Nephron (organoid): ENCODE measurements around the gene SPTAN1.
"Not testable (repeated sequence)": the region's sequence is repeated elsewhere in the genome, so short reads cannot be mapped to it uniquely, and the experiment has no call there.

ENCODE experiments used
- H3K27ac Mint-ChIP-seq, 3 experiments: 2 replicates each; pipeline ENCODE4 v1.8.0; 2020; ENCODE audit warnings: mixed read lengths in 3 of 3, mild to moderate bottlenecking in 2 of 3, moderate library complexity in 1 of 3
- H3K27me3 Mint-ChIP-seq: 2 replicates; pipeline ENCODE4 v1.8.0; 2021; ENCODE audit warnings: low read depth, mild to moderate bottlenecking, moderate library complexity, mixed read lengths
- H3K36me3 Mint-ChIP-seq: 2 replicates; pipeline ENCODE4 v1.8.0; 2020; ENCODE audit warnings: low read depth, mixed read lengths
- H3K4me1 Mint-ChIP-seq: 2 replicates; pipeline ENCODE4 v1.8.0; 2020; ENCODE audit warnings: mixed read lengths
- H3K4me3 Mint-ChIP-seq, 3 experiments: 2 replicates each; pipeline ENCODE4 v1.8.0; 2020; ENCODE audit warnings: mild to moderate bottlenecking in 3 of 3, mixed read lengths in 3 of 3, moderate library complexity in 2 of 3
- H3K9me3 Mint-ChIP-seq: 2 replicates; pipeline ENCODE4 v1.8.0; 2020; ENCODE audit warnings: mixed read lengths
- TF ChIP-seq, protein P1 (sequence below), 3 experiments: fragments of 200-600 bp; sonication (generic); IDR thresholded peaks; one replicate each; pipeline ENCODE4 v1.5.0; 2021; ENCODE audit warnings: antibody characterized with exemption in 3 of 3; ENCODE audit not compliant: unreplicated experiment in 3 of 3

The SPTAN1 gene

GRCh38 chr9:128552153-128552743, at the start of gene SPTAN1:
Gene SPTAN1, plus strand, starts transcription at chr9:128552587. Its CDS starts 14,154 bp downstream, at chr9:128566741.
- Mint-ChIP-seq H3K4me1 (peaks cover 43% of the 10 kb centered on the region), H3K27me3 (no peaks in the 10 kb centered on the region), H3K4me3 (peak within 1 kb of the TSS; percentile 95 to 96 (median 95)), H3K36me3 (peaks cover 1% of the 10 kb centered on the region), H3K9me3 (no peaks in the 10 kb centered on the region), H3K27ac (peak within 1 kb of the TSS; percentile 90 to 98 (median 97))
- TF ChIP-seq, protein P1, sequence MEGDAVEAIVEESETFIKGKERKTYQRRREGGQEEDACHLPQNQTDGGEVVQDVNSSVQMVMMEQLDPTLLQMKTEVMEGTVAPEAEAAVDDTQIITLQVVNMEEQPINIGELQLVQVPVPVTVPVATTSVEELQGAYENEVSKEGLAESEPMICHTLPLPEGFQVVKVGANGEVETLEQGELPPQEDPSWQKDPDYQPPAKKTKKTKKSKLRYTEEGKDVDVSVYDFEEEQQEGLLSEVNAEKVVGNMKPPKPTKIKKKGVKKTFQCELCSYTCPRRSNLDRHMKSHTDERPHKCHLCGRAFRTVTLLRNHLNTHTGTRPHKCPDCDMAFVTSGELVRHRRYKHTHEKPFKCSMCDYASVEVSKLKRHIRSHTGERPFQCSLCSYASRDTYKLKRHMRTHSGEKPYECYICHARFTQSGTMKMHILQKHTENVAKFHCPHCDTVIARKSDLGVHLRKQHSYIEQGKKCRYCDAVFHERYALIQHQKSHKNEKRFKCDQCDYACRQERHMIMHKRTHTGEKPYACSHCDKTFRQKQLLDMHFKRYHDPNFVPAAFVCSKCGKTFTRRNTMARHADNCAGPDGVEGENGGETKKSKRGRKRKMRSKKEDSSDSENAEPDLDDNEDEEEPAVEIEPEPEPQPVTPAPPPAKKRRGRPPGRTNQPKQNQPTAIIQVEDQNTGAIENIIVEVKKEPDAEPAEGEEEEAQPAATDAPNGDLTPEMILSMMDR (IDR thresholded peaks at IDR 0.05; ENCODE audit: unreplicated experiment in 3 of 3): no peak

DNA sequence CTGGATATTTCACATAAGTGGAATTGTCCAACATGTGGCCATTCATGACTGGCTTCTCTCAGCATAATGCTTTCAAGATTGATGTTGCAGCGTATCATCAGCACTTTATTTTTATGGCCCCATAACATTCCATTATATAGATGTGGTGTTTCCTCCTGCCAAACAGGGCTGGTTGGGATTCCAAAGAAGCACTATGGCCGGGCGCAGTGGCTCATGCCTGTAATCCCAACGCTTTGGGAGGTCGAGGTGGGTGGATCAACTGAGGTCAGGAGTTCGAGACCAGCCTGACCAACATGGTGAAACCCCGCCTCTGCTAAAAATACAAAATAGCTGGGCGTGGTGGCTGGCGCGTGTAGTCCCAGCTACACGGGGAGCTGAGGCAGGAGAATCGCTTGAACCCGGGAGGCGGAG, 49.0 kb upstream of the SPTAN1 start:
- Mint-ChIP-seq H3K27ac (peak overlapping the region in 1 of 3 experiments; percentile 56), H3K4me1 (peaks cover 24% of the 10 kb centered on the region), H3K4me3 (peak overlapping the region; percentile 99 to 100 (median 99)), H3K36me3 (peaks cover 27% of the 10 kb centered on the region)
- not testable (repeated sequence) for H3K9me3 Mint-ChIP-seq, H3K27me3 Mint-ChIP-seq

DNA sequence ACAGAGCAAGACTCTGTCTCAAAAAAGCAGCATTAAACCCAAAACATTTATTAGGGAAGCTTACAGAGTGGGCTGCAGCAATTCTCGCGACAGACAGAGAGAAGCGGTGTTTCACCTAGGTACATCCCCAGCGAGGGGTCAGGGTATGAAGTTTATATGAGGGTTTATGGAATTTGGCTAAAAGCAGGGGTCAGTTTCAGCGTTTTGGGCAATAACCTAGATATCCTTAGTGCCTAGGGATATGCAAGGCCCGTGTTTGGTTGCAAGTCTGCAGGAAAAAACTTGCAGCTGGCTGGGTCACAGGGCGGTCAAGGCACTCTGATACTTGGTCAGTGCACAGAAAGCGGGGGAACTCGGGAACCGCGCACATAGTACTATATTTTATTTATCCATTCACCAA, 48.5 kb upstream of the SPTAN1 start:
- no peaks in the 10 kb centered on the region for H3K9me3 Mint-ChIP-seq
- TF ChIP-seq, protein P1 (IDR thresholded peaks at IDR 0.05; ENCODE audit: unreplicated experiment in 3 of 3): no peak
- H3K27ac Mint-ChIP-seq: peak overlapping the region; percentile 61 to 95 (median 84)
- H3K4me1 Mint-ChIP-seq: peaks cover 24% of the 10 kb centered on the region
- no peaks in the 10 kb centered on the region for H3K27me3 Mint-ChIP-seq
- peak overlapping the region; percentile 99 to 100 (median 99) for H3K4me3 Mint-ChIP-seq
- peaks cover 27% of the 10 kb centered on the region for H3K36me3 Mint-ChIP-seq

- H3K4me3 Mint-ChIP-seq: peak within 1 kb of the TSS; percentile 99 to 100 (median 99)
- TF ChIP-seq, protein P1 (IDR thresholded peaks at IDR 0.05; ENCODE audit: unreplicated experiment in 3 of 3): no peak
- peaks cover 24% of the 10 kb centered on the region for H3K4me1 Mint-ChIP-seq
- H3K36me3 Mint-ChIP-seq: peaks cover 30% of the 10 kb centered on the region
- no peaks in the 10 kb centered on the region for H3K27me3 Mint-ChIP-seq
- peak within 1 kb of the TSS; percentile 84 to 95 (median 87) for H3K27ac Mint-ChIP-seq
- no peaks in the 10 kb centered on the region for H3K9me3 Mint-ChIP-seq
Measured at GRCh38 chr9:128504485-128505413, 47.6 kb upstream of the SPTAN1 start, which contains the start of gene GLE1. Gene GLE1, plus strand, starts transcription at chr9:128504719. Its CDS starts 87 bp downstream, at chr9:128504806.

GRCh38 chr9:128505414-128505765, 47.0 kb upstream of the SPTAN1 start:
- H3K36me3 Mint-ChIP-seq: peaks cover 26% of the 10 kb centered on the region
- peak overlapping the region; percentile 99 to 100 (median 99) for H3K4me3 Mint-ChIP-seq
- H3K27ac Mint-ChIP-seq: peak overlapping the region; percentile 84 to 95 (median 87)
- peaks cover 24% of the 10 kb centered on the region for H3K4me1 Mint-ChIP-seq
- TF ChIP-seq, protein P1 (IDR thresholded peaks at IDR 0.05; ENCODE audit: unreplicated experiment in 3 of 3): no peak
- H3K9me3 Mint-ChIP-seq: no peaks in the 10 kb centered on the region
- no peaks in the 10 kb centered on the region for H3K27me3 Mint-ChIP-seq

DNA sequence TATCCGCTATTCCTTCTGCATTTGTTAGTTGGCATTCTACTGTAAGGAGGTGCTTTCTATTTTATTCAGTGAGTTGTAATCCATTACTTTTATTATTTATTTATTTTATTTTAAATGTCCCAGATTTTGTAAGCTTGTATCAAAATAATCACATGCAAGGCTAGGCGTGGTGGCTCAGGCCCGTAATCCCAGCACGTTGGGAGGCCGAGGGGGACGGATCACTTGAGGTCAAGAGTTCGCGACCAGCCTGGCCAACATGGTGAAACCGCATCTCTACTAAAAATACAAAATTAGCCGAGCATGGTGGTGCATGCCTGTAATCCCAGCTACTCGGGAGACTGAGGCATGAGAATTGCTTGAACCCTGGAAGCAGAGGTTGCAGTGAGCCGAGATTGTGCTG, 46.5 kb upstream of the SPTAN1 start:
- Mint-ChIP-seq H3K4me3 (peak overlapping the region; percentile 99 to 100 (median 99)), H3K4me1 (peaks cover 24% of the 10 kb centered on the region), H3K27ac (peak overlapping the region in 1 of 3 experiments; percentile 95), H3K36me3 (peaks cover 21% of the 10 kb centered on the region)
- not testable (repeated sequence) for H3K27me3 Mint-ChIP-seq, H3K9me3 Mint-ChIP-seq
